ENCODE results near the gene GPATCH2.
"Not testable (repeated sequence)": the region's sequence is repeated elsewhere in the genome, so short reads cannot be mapped to it uniquely, and the experiment has no call there.

GPATCH2 gene

GRCh38 chr1:217585577-217585976, 45.3 kb downstream of the GPATCH2 start:
- H3K4me3 ChIP-seq (ENCODE audit: low read depth, low read length) = no peak overlapping the region
- no peak for DNase-seq (ENCODE audit: low read depth)

DNA sequence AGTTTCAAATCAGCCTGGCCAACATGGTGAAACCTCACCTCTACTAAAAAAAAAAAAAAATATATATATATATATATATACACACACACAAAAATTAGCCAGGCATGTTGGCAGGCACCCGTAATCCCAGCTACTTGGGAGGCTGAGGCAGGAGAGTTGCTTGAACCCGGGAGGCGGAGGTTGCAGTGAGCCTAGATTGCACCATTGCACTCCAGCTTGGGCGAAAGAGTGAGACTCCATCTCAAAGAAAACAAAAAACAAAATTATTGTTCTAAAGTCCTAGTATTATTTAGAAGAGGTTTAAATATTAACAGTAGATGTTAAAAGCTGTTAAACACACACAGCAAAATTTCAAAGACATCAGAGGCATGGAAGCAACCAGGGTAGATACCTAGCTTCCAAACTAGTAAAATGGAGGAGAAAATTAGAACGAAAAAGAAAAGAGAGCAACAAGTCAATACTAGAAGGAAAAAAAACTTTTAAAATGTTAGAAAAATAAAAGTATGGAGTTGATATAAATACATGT, 46.5 kb downstream of the GPATCH2 start:
- DNase-seq (ENCODE audit: low read depth); H3K4me3 ChIP-seq (ENCODE audit: low read depth, low read length): not testable (repeated sequence)

- no peak overlapping the region for H3K4me3 ChIP-seq (ENCODE audit: low read depth, low read length)
- no peak for DNase-seq (ENCODE audit: low read depth)
Measured at GRCh38 chr1:217577336-217577735, 53.6 kb downstream of the GPATCH2 start.

DNA sequence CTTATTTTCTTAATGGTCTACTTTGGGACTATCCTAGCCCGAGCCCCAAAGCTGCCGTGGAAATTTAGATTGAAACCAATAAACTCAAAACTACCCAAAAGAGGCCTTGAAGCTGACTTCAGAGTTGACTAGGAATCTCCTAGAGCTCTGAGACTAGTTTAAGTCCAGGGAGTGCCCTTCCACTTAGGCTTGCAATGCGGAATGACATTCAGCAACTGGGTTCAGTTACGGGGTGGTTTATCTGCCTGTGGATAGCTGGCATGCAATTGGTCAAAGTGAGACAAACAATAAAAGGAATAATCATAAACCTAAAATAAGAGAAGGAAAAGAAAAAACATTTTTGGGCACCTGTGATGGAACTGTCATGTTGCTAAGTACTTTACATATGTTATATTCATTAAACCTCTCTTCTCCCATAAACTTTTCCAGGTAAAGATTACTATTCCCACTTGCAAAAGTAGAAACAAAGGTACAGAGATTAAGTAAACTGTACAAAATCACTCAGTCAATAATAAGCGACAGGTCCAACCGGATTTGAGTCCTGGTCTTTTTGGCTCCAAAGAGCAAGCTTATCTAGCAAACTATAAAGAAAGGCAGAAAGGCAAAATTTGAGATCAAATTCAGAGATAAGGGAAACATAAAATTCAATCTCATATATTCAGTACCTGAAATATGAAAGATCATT, 56.5 kb downstream of the GPATCH2 start:
- no peak overlapping the region for H3K4me3 ChIP-seq (ENCODE audit: low read depth, low read length)
- DNase-seq (ENCODE audit: low read depth) = no peak

- no peak for DNase-seq (ENCODE audit: low read depth)
- H3K4me3 ChIP-seq (ENCODE audit: low read depth, low read length) = no peak overlapping the region
Measured at GRCh38 chr1:217569021-217569420, 61.9 kb downstream of the GPATCH2 start.

GRCh38 chr1:217568200-217568599, 62.7 kb downstream of the GPATCH2 start:
- H3K4me3 ChIP-seq (ENCODE audit: low read depth, low read length) = no peak overlapping the region
- DNase-seq (ENCODE audit: low read depth) = no peak

DNA sequence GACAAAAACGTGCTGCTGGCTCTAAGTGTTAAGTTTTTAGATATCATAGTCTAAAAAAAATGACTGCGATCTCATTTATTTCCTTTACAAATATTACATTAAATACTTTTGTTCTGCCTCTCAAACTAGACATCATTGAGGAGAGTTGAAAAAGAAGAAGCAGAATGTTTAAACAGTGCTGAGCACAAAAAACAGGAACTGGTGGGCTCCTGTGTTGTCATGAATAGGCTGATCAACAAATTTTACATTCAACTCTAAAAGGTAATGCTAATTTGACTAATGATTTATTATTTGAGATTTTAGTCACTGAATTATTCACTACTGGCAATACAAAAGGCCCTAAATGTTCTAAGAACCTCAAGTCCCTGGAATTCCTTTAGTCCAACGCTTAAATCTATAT, 66.1 kb downstream of the GPATCH2 start:
- no peak overlapping the region for H3K4me3 ChIP-seq (ENCODE audit: low read depth, low read length)
- no peak for DNase-seq (ENCODE audit: low read depth)

DNA sequence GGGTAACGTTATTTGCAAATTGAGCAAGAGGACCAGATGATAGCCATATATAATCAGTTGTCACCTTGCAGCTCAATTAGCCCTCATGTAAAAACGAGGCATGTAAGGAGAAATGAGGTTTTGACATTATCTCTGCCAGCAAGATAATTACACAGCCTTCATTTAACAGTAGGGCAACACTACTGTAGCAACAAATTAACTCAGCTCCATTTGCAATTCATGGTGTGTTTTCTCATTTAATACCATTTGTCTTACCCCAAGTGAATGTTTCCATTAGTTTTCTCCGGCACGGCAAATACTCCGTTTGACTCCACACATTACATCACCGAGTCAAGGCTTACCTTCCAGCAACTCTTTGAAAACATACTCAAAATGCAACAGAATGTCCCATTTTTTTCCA, 66.7 kb downstream of the GPATCH2 start:
- no peak overlapping the region for H3K4me3 ChIP-seq (ENCODE audit: low read depth, low read length)
- DNase-seq (ENCODE audit: low read depth) = no peak

- H3K4me3 ChIP-seq (ENCODE audit: low read depth, low read length) = no peak overlapping the region
- no peak for DNase-seq (ENCODE audit: low read depth)
Measured at GRCh38 chr1:217563179-217563578, 67.7 kb downstream of the GPATCH2 start.

- H3K4me3 ChIP-seq (ENCODE audit: low read depth, low read length) = no peak overlapping the region
- DNase-seq (ENCODE audit: low read depth) = peak; percentile 55
Measured at GRCh38 chr1:217562229-217562878, 68.5 kb downstream of the GPATCH2 start.

GRCh38 chr1:217561446-217561845, 69.4 kb downstream of the GPATCH2 start:
- no peak for DNase-seq (ENCODE audit: low read depth)
- H3K4me3 ChIP-seq (ENCODE audit: low read depth, low read length) = no peak overlapping the region

DNA sequence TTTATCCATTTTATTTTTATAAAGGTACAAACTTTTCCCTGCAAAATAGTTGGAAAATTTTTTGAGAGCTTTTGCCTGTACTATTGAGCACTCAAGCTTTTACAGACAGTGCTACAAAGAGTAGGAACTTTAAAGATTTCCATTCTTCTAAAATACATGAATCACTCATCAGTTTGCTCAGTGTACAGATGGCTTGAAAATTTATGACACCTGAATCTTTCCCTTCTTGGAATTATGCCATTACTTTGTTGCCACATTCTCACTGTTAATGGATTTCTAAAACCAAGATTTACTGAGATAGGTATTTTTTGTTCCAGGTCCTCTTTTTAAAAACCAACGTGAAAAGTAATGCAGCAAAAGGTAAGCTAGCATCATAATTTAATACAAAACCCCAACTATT, 76.0 kb downstream of the GPATCH2 start:
- no peak overlapping the region for H3K4me3 ChIP-seq (ENCODE audit: low read depth, low read length)
- DNase-seq (ENCODE audit: low read depth) = no peak

- no peak for DNase-seq (ENCODE audit: low read depth)
- H3K4me3 ChIP-seq (ENCODE audit: low read depth, low read length) = no peak overlapping the region
Measured at GRCh38 chr1:217553949-217554509, 76.9 kb downstream of the GPATCH2 start.

DNA sequence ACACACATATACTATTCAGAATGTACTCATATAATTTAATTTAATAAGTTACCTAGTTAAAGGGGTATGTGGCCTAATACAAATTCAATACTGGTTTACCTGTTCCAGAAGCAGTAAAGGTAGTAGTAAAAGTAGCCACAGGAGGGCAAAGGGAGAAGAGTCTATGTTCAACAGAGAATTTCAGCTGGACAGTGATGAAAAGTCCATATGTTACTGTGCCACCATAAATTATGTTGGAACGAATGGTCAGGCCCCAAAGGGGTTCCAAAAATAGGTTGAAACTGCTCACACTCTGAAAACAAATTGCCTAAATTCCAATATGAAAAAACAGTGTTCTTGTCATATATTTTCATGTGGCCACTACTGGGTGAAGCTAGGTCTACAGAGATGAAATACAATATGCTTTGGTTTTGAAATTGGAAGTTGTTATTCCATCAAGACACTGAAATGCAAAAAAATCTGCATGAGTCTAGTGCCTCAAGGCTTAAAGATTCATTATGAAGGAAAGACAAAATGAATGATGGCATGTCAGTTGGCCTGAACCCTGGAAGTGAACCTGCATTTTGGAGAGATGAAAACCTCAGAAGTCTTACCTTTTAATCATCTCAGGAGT, 78.4 kb downstream of the GPATCH2 start:
- H3K4me3 ChIP-seq (ENCODE audit: low read depth, low read length) = no peak overlapping the region
- DNase-seq (ENCODE audit: low read depth) = no peak

DNA sequence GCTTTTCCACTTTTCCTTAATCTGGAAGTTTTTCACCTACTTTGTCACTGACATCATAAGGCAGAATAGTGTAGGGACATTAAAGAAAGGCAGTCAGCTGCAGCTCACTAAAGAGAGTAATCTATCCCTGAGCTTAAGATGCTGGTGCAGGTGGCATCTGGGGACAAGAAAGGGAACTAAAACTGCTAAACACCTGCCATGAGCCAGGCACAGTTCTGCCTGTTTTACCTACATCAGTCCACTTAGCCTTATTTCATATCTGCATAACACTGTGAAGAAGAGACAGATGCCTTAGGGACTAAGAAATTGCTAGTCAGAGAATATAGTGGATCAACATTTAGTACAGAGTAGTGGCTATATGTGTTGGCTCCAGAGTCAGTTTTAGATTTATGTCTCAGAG, 88.1 kb downstream of the GPATCH2 start:
- DNase-seq (ENCODE audit: low read depth) = no peak
- H3K4me3 ChIP-seq (ENCODE audit: low read depth, low read length) = no peak overlapping the region

- H3K4me3 ChIP-seq (ENCODE audit: low read depth, low read length) = no peak overlapping the region
- DNase-seq (ENCODE audit: low read depth) = no peak
Measured at GRCh38 chr1:217542136-217542777, 88.6 kb downstream of the GPATCH2 start.

DNA sequence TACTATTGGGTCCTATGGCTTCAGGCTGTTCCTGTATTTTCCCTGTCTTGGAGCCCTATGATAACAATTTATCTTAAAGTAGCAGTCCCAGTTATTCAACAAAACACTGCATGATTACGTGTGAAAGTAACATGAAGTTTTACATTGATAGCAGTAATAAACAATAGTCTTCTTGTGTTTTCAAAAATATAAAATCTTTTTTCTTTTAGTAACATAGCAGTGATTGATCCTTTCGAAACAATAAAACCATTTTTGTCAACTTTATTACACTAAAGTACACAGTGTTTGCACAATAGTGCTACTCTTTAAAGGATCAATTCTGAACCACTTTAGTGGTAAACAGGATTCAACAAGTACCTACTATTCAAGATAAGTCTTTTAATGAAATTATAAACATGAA, 90.6 kb downstream of the GPATCH2 start:
- no peak for DNase-seq (ENCODE audit: low read depth)
- no peak overlapping the region for H3K4me3 ChIP-seq (ENCODE audit: low read depth, low read length)

- no peak for DNase-seq (ENCODE audit: low read depth)
- H3K4me3 ChIP-seq (ENCODE audit: low read depth, low read length) = no peak overlapping the region
Measured at GRCh38 chr1:217539510-217539909, 91.4 kb downstream of the GPATCH2 start.

DNA sequence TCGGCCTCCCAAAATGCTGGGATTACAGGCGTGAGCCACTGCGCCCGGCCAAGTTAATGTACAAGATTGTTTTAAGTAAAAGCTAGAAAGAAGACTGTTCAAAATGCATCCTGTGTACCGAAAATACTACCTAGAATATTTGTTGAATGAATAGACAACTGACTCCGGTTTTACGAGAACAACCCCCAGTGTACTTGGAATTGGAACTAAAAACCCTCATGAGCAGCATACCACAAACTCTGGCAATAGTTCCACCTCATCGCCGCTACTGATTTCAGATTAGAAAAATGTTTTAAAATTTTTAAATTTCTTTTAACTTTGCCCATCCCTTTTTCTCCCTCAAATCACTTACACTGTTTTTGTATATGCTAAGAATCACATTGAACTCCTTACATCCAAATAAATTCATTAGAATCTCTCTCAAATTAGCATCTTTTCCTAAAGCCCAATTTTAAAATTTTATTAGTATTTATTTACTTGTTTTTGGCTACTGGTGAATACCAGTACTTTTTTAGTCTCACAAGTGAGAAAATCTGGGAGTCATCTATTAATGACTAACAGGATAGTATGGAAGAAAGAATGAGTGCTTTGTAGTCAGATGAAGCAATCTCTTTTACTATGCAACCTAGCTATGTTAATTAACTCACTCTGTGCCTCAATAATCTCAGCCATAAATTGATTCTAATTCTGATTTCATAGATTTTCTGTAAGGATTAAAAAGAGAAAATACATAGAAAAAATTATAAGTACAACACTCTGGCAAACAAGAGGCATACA, 95.1 kb downstream of the GPATCH2 start:
- DNase-seq (ENCODE audit: low read depth) = no peak
- no peak overlapping the region for H3K4me3 ChIP-seq (ENCODE audit: low read depth, low read length)
